Skeletal muscle cell (primary cell): Measurements from ENCODE around the gene PROCA1.

Experiments
- DNase-seq: peaks from one replicate; pipeline ENCODE4 v3.0.0-alpha.2; 2010; ENCODE audit warnings: low read depth
- H3K4me3 ChIP-seq: 2 replicates; pipeline ENCODE4 v1.5.1; 2011; ENCODE audit warnings: low read depth, mild to moderate bottlenecking, control low read depth, low read length, moderate library complexity

PROCA1 gene

DNA sequence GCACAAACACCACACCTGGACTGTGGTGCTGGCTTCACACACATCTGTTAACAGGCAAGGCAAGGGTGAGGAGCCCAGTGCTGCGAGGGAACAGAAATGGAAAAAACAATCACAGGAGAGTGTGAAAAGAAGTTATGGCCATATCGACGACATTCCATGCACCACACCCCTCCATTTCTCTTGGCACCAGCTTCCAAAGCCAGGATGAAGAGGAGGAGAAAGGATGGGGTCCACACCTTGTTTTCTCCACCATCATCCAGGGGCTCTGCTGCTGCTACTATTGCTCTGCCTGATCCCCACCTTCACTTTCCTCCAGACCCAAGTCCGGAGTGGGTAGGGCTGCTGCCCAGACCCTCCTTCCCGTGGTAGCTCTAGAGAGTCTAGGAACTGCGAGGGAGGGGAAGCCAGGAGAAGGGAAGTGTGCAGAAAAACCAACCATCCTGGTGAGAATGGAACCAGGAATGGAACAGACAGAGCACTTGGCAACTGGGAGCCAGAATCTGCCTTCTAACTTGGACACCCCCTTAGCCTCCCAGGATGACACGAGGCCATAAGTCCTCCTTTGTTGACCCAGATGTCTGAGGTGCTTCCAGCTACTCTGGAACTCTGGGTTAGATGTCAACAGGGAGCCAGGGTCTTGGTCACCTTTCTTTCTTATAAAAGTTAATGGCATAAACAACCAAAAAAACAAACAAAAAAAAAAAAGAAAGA lies 1.2 kb upstream of the PROCA1 start:
- no peak for DNase-seq
- H3K4me3 ChIP-seq = no peak overlapping the region

GRCh38 chr17:28712032-28712704 lies 480 bp upstream of the PROCA1 start:
- no peak for DNase-seq

GRCh38 chr17:28710861-28711722 lies 596 bp downstream of the PROCA1 start:
- no peak for DNase-seq

More at GRCh38 chr17:28712032-28712704, 480 bp upstream of the PROCA1 start:
- H3K4me3 ChIP-seq = peak overlapping the region; percentile 61

GRCh38 chr17:28707339-28707720 lies 4.4 kb downstream of the PROCA1 start:
- no peak overlapping the region for H3K4me3 ChIP-seq
- DNase-seq = no peak

More at GRCh38 chr17:28710861-28711722, 596 bp downstream of the PROCA1 start:
- H3K4me3 ChIP-seq = peak overlapping the region; percentile 61

- no peak for DNase-seq
- no peak overlapping the region for H3K4me3 ChIP-seq
Measured at GRCh38 chr17:28706471-28707338, 5.0 kb downstream of the PROCA1 start.

- DNase-seq = no peak
- no peak overlapping the region for H3K4me3 ChIP-seq
Measured at GRCh38 chr17:28705728-28706334, 5.9 kb downstream of the PROCA1 start.

DNA sequence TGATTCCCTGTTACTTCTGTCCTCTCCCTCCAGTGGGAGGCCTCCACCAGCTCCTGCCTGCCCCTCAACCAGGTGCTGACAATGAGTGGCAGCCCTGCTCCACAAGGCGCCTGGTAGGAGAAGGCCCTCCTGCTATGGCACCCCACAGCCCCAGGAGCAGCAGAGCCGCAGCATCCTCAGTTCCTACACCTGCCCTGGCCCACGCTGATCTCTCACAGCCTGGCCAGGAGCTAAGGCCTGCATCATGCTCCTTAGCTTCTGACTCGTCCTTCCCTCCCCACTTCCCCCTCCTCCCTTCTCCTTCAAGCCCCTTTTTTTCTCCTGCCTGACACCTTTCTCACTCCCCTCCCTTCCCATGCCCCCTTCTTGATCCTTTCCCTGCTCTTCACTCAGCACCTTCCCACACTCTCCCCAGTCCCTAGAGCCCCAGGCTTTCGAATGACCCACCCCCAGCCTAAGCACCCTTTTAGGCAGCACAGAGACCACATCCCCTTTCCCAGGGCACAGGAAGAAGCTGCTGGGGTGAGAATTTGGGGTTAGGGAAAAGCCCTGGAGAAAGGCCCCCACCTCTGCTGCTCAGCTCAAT lies 6.5 kb downstream of the PROCA1 start:
- no peak overlapping the region for H3K4me3 ChIP-seq
- DNase-seq = no peak

DNA sequence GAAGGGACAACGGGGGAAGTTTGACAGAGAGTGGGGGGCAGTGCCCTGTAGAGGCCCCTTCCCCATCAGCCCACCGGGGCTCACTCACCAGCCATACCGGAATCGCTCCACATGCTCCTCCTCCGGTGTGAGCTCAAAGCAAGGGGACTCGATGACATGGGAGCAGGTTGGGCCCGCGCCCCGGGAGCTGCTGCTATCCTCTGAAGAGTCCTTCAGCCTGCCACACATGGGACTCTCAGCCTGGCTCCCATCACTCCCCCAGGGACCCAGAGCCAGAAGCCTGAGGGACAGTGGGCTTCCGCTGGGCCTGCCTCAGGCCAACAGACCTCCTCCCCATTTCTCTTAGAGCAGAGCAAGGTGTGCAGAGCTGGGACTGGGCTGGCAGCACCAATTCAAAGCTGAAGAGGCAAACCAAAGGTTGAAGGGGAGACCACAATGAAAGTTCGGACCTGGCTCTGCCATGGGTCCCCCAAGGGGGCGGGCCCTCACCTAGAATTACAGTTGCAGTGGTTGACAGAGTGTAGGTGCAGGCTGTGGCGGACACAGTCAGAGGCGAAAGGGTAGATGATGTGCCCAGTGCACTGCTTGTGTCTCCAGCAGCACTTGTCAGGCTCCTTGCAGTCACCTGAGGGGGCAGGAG lies 7.3 kb downstream of the PROCA1 start:
- DNase-seq = no peak

GRCh38 chr17:28703552-28704218 lies 8.0 kb downstream of the PROCA1 start:
- DNase-seq = no peak
- no peak overlapping the region for H3K4me3 ChIP-seq

More for the DNA sequence above, 7.3 kb downstream of the PROCA1 start:
- H3K4me3 ChIP-seq = no peak overlapping the region

- no peak overlapping the region for H3K4me3 ChIP-seq
- no peak for DNase-seq
Measured at GRCh38 chr17:28702752-28703150, 8.9 kb downstream of the PROCA1 start.

- no peak for DNase-seq
- H3K4me3 ChIP-seq = no peak overlapping the region
Measured at GRCh38 chr17:28702026-28702751, 9.5 kb downstream of the PROCA1 start.

- H3K4me3 ChIP-seq = no peak overlapping the region
- DNase-seq = no peak
Measured at GRCh38 chr17:28700830-28701492, 10.7 kb downstream of the PROCA1 start.

GRCh38 chr17:28700278-28700677 lies 11.4 kb downstream of the PROCA1 start:
- no peak overlapping the region for H3K4me3 ChIP-seq
- no peak for DNase-seq

DNA sequence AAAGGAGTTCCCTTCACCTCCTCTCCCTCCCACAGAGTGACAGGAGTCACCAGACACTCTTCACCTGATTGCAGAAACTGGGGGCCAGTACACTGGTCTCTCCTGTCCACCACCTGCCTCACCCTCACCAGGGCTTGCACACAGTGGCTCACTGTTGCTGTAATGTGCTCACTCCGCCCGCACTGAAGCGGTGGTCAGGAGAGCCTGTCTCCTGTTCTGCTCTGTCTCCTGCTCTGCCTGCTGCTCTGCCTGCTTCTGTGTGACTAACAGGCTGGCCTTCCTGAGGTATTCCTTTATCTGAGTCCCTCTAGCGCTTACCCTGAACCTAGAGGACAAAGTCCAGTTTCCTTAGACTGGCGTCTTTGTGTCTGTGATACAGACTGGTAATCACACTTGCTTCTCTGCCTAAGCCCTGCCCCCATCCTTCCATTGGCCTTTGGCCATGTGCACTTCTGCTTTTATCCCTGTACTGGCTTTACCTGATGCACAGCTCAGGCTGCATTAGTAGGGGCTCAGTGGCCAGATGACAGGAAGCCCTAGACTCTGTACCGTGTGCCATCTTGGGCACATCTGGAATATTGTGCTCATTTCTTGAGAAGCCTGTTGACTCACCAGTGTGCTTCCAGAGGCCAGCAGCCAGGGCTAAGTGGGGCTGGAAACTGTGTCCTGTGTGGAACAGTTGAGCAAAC lies 13.3 kb downstream of the PROCA1 start:
- DNase-seq = no peak
- H3K4me3 ChIP-seq = no peak overlapping the region

GRCh38 chr17:28693869-28694268 lies 17.8 kb downstream of the PROCA1 start:
- H3K4me3 ChIP-seq = no peak overlapping the region
- DNase-seq = no peak

DNA sequence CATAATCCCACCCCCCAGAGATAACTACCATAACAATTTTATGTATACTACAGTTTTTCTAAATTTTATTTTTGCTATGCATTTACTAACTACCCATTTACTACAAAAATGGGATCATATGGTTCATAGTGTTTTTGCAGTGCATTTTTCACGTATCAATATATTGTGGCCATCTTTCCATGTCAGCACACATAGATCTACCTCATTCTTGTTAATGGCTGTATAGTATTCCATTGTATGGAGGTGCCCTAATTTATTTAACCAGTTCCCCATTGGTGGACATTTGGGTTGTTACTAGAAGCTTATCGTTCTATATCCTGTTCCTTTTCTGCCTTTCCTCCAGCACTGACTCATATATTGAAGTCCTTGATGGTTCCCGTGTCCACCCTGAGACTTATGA lies 22.7 kb downstream of the PROCA1 start:
- H3K4me3 ChIP-seq = no peak overlapping the region
- no peak for DNase-seq
